ENCODE results near the gene DCHS2. TPM values are rescaled to one million over a fixed set of nuclear protein-coding genes. Genes with fewer than 3 reads are reported as not detected.

DCHS2 gene
- total and polyA plus RNA-seq, 10 of the 15 experiments (the other 5 are each of a cell fraction or from before 2014, with no cell fraction given): 0.01 to 0.31 (median 0.06) TPM; not detected in 3

- H3K4me1 ChIP-seq (ENCODE audit: control insufficient read depth, insufficient read depth, low read length): peaks cover 10% of the 10 kb centered on the region
- no peak for FAIRE-seq
- RAD21 ChIA-PET (ENCODE audit: unreplicated experiment): no interaction called here
- H3K36me3 ChIP-seq (ENCODE audit: control insufficient read depth in 2 of 2, insufficient read depth in 2 of 2, low read length in 1 of 2): no peaks in the 10 kb centered on the region
- in situ Hi-C loops (cut with MboI): no loop called here
- no peak for ATAC-seq
- POLR2A ChIA-PET: no interaction called here
- no TSS peak for BruUV-seq (replicated peaks)
- H2AFZ ChIP-seq (ENCODE audit: control insufficient read depth, low read depth, low read length): no peak overlapping the region
- intact Hi-C loops (cut with micrococcal nuclease; ENCODE audit: unreplicated experiment): no loop called here
- no peak overlapping the region for H3K4me3 ChIP-seq
- H3K27me3 ChIP-seq (replicated peaks in 1 of 2; ENCODE audit: control insufficient read depth in 2 of 2, insufficient read depth in 2 of 2, low read length in 1 of 2): no peaks in the 10 kb centered on the region
- no peak for DNase-seq (ENCODE audit: low read depth, low spot score)
- H4K20me1 ChIP-seq (ENCODE audit: control insufficient read depth, insufficient read depth): no peaks in the 10 kb centered on the region
- SMC1A ChIA-PET (ENCODE audit: uncharacterized antibody, unreplicated experiment): interaction anchor here (2.3 kb wide), 1 partner anchor 31 kb away, joined by 6 read pairs; no protein-coding TSS in a partner anchor
- WGBS (ENCODE audit: insufficient coverage, insufficient replicate concordance, low lambda C conversion rate, missing lambda C conversion rate): 22% methylated on average over 1 of the region's 1 CpG
- no peak overlapping the region for H3K4me2 ChIP-seq (ENCODE audit: control insufficient read depth, insufficient read depth)
- CTCF ChIA-PET: no interaction called here
- no peaks in the 10 kb centered on the region for H3K9me3 ChIP-seq (replicated peaks; ENCODE audit: control insufficient read depth, insufficient read depth, low read length)
- no peak overlapping the region for H3K27ac ChIP-seq (ENCODE audit: control insufficient read depth, insufficient read depth)
- H3K79me2 ChIP-seq (ENCODE audit: control insufficient read depth, insufficient read depth, low read length): no peaks in the 10 kb centered on the region
- H3K9ac ChIP-seq (ENCODE audit: control insufficient read depth, insufficient read depth, low read length): no peak overlapping the region
- TF ChIP-seq SMAD5 (IDR thresholded peaks at IDR 0.05; ENCODE audit: low read depth): no peak
- TF ChIP-seq RAD51 (IDR thresholded peaks at IDR 0.05): no peak
- TF ChIP-seq BCLAF1 (IDR thresholded peaks at IDR 0.05): no peak
- no peak for TF ChIP-seq SIN3A (IDR thresholded peaks at IDR 0.05; ENCODE audit: low read depth, low read length)
- no peak for TF ChIP-seq ZSCAN29 (IDR thresholded peaks at IDR 0.05)
- TF ChIP-seq CTCF (IDR thresholded peaks at IDR 0.05 in 2 of 3, conservative IDR thresholded peaks at IDR 0.05 in 1 of 3; ENCODE audit: control insufficient read depth in 2 of 3, extremely low read depth in 1 of 3, insufficient read depth in 1 of 3, low read depth in 3 of 3, low read length in 3 of 3): no peak
- TF ChIP-seq BRCA1 (IDR thresholded peaks at IDR 0.05; ENCODE audit: low read depth, low read length): no peak
- no peak for TF ChIP-seq GABPA (IDR thresholded peaks at IDR 0.05; ENCODE audit: low read depth)
- TF ChIP-seq PBX3 (IDR thresholded peaks at IDR 0.05; ENCODE audit: insufficient replicate concordance, low read depth, low read length): no peak
- no peak for TF ChIP-seq USF2 (IDR thresholded peaks at IDR 0.05; ENCODE audit: borderline replicate concordance, low read depth, low read length)
- TF ChIP-seq IRF5 (IDR thresholded peaks at IDR 0.05; ENCODE audit: borderline replicate concordance): no peak
- no peak for TF ChIP-seq ETV6 (conservative IDR thresholded peaks at IDR 0.05 in 1 of 2, IDR thresholded peaks at IDR 0.05 in 1 of 2; ENCODE audit: borderline replicate concordance in 1 of 2, low read depth in 1 of 2)
- TF ChIP-seq PAX5 (IDR thresholded peaks at IDR 0.05; ENCODE audit: borderline replicate concordance, low read depth, low read length): no peak
- TF ChIP-seq WRNIP1 (IDR thresholded peaks at IDR 0.05; ENCODE audit: borderline replicate concordance, low read depth, low read length): no peak
- TF ChIP-seq MTA3 (IDR thresholded peaks at IDR 0.05; ENCODE audit: borderline replicate concordance, low read length): no peak
- no peak for TF ChIP-seq PAX8 (IDR thresholded peaks at IDR 0.05)
- TF ChIP-seq CBX3 (IDR thresholded peaks at IDR 0.05; ENCODE audit: borderline replicate concordance, low read depth): no peak
Measured at GRCh38 chr4:154476232-154476631, 15.4 kb downstream of the DCHS2 start.

Data from GM12878 (cell line).